Hindlimb muscle (tissue), 1 donor: ENCODE data around the gene NINL. TPM values are rescaled to one million over a fixed set of nuclear protein-coding genes. Genes with fewer than 3 reads are reported as not detected.
"Not testable (repeated sequence)": the region's sequence is repeated elsewhere in the genome, so short reads cannot be mapped to it uniquely, and the experiment has no call there.

Experiments used
- DNase-seq: peaks from one replicate; pipeline ENCODE4 v3.0.0-alpha.2; 2013
- polyA plus RNA-seq: library from polyadenylated mRNA; unstranded; fragments of 120-200 nt; gene quantifications from one replicate; pipeline ENCODE4 v1.2.1, GENCODE V29; 2013; ENCODE audit not compliant: insufficient read length

The NINL gene
- polyA plus RNA-seq, 1 donor, result 19.4 TPM

DNA sequence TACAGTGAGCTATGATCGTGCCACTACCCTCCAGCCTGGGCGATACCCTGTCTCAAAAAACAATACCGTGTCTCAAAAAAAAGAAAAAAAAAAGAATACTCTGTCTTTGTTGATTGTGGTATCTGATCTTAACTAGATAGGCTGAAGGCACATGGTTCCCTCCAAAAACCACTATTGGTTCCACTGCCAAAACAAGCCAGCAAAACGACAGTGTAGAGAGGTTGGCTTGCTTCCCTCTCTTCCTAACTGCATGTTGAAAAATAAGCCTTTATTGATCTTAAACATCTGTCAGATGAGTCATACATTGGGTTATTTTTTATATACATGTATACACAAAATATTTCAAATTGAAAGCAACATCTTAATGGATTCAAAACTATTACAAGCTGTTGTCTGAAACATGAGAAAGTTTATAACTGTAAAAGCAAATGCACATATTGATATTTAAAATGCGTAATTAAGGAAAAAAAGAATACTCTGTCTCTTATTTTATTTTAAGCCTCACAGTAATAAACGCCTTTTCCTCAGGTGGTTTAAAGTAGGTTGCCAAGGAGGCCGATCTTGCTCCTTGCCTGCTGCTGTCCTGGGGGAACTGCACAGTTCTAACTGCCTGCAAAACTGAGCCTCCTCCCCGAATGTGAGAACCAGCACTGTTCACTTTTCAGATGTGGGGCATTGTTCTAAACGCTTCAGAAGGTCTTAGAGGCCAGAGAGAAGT lies 7.0 kb upstream of the NINL start:
- no peak for DNase-seq

DNA sequence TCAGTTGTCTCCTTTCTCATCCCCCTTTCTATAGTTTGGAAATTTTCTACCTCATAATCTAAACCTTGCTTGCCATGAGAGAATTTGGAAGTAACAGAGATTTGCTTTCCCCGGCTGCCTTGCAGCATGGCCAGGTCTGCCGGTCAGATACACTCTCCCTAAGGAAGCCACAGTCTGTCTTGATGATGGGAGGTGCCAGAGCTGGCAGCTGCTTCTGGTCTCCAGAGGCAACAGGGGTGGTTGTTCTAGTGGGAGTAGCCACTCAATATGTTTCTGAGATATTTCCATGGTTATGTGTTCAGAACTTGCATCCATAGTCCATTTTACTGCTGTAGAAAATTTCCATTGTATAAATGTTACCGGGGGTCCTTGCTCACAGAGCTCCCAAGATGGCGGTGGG lies 5.4 kb upstream of the NINL start:
- DNase-seq, result not testable (repeated sequence)

DNA sequence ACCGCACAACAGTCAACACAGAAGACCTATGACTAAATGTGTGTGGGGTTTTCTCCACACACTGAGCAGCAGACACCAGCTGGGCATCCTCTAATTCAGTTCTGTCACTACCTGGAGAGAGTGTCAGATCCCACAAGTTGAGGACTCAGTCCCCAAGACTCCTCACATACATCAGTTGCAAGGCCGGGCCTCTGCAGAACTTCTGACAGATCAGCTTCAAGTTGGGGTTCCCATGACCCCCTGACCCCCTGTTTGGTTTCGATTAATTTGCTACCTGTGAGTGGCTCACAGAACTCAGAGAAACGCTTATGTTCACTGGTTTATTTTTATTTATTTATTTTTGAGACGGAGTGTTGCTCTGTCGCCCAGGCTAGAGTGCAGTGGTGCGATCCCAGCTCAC lies 3.2 kb upstream of the NINL start:
- DNase-seq, result no peak

DNA sequence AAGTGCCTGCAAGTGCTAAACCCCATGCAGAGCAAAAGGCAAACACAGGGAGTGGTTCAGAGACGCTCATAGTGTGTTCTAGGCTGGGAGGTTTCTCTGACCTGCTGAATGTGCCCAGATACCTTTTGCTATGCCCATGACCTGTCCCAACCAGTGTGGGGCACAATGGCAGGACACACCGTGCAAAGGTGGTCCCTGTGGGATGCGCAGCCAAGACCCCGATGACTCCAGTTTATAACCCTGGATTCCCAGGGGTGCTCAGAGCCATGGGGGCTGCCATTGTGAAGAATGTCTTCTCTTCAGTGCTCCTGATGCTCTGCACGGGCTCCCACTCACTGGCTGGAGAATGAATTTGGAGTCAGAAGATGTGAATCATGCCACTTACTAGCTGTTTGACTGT lies 2.2 kb upstream of the NINL start:
- no peak for DNase-seq

DNA sequence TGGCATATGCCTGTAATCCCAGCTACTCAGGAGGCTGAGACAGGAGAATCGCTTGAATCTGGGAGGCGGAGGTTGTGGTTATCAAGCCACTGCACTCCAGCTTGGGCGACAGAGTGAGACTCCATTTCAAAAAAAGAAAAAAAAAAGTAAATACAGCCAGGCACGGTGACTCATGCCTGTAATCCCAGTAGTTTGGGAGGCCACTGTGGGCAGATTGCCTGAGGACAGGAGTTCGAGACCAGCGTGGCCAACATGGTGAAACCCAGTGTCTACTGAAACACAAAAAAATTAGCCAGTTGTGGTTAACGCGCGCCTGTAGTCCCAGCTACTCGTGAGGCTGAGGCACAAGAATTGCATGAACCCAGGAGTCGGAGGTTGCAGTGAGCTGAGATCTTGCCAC lies 1.5 kb upstream of the NINL start:
- no peak for DNase-seq

DNA sequence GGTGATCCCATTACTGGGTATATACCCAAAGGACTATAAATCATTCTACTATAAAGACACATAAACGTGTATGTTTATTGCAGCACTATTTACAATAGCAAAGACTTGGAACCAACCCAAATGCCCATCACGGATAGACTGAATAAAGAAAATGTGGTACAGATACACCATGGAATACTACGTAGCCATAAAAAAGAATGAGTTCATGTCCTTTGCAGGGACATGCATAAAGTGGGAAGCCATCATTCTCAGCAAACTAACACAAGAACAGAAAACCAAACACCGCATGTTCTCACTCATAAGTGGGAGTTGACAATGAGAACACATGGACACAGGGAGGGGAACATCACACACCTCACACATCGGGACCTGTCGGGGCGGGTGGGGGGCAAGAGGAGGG lies 1.7 kb downstream of the NINL start:
- not testable (repeated sequence) for DNase-seq

DNA sequence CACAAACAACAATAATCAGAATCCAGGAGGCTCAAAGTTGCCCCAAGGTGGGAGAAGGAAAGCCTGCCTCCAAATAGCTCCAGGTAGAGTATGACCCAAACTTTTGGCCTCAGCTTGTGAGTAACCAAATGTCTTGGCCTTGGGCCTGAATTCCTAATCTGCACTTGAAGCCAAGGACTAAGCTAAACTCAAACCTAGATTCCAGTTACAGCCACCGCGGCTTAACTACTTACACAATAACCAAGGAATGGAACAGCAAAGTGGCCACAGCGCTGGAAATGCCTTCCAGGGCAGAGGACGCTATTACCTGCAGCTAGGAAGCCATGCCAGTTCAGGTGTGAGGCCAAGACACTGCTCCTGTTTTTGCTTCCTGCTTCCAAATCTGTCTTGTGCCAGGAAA lies 4.6 kb downstream of the NINL start:
- no peak for DNase-seq

DNA sequence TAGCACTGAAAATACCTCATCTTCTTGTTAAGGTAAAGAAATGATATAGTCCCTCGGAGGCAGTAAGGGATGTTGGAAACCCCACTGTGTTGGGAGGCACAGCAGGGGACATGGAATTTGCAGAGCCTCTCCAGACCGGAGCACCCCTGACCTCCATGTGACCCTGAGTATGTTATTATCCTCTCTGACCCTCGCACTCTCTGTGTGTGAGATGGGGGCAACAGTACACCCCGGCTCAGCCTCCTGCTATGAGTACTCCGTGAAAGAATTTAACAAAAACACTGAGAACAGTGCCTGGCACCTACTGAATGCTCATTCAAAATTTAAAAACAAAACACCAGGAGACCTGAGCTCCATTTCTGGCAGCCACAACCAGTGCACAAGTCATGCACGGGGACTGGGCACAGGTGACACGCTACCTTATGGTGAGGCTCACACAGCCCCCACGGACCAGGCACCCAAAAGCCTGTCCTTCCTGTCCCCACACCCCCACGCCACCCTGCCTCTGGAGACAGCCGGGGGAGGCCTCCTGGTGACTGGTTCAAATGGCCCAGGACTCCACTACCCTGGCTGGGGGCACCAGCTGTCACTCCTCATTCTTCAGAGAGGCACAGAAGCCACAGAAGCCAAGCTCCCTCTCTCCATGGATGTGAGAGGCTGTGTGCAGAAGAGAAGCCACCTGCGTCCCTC lies 6.1 kb downstream of the NINL start:
- DNase-seq, result no peak

DNA sequence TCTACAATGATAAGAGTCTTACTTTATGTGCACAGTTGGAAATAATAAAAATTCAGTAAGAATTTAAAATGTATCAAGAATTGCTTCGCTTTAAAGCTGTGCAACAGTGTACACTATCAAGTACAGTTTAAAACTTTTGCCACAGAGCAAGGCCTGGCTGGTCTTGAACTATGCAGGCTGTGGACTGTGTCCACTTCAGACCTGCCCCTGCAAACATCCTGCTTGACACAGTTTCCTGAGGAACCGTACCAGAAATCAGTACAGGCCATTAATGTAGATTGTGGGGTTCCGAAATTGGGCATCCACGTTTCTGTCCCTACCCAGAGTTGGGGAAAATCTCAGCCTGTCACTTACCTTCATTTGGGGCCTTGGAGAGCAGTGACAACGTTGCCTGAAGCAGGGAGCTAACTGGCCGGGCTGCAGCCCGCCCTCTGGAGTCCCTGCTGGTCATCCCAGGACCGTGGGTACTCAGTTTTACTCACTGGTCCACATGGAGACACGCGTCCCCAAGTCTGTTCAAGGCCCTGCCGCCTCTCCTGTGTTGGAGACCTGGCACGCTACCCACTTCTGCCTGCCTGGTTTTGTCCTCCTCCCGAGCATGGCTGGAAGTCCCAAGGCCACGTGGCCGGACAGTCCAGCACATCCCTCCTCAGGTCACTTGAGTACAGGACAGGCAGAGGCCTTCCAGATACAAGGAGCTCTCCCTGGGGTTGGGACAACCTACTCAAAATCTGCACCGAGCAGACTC lies 8.4 kb downstream of the NINL start:
- no peak for DNase-seq

DNA sequence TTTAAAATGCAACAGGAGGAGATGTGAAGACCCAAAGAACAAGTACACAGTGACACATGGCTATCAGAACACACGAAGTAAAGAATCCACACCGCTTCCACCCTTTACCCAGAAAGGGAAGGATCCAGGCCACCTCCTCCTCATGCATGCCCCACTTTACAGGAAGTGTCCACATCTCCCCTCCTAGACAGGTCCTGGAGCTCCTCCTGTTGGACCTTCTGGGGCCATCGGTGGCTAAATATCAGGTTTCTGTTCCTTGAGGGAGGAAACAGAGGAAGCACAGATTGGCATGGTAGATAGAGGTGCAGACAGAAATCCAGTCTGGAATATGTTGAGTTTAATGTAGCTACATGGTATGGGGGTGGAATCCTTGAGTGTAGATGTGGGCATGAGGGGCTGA lies 10.9 kb downstream of the NINL start:
- no peak for DNase-seq

DNA sequence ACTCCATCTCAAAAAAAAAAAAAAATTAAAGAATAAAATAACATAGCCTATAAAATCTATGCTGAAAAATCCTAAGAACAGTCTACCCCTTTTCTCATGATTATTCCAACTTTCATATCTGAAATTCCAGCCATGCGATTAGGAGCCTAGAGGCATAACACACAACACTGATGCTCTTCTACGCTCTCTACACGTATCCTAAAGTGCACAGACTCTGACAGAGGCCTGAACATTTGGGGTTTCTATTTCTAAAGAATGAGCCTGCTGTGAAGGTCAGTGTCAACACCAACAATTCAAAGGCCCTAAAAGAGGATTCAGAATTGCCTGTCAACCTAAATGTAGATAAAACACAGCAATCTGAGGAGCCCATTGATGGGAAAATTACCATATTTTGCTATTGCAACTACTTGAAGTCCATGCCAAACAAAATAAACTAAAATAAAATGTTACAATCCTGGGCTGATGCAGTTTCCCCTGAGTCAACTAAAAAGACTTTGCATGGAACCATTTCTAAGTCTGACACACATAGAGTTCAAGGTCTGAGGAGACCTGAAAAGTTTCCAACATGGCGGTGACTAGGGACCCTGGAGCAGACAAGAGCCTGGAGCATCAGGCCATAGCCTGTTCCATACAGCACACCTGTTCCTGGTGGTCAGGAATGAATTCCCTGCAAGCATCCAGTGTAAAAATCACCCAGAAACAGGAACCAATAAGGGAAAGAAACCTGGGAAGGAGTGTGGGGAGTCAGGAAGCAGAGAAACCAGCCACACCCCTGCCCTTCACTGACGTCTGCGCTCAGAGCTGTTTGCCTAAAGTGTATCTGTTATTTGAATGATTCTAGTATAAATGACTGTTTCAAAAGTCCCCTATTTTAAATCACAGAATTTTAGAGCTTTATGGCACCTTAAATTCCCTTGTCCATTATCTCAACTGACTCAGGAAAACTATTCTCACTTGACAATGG lies 11.8 kb downstream of the NINL start:
- DNase-seq, result no peak

DNA sequence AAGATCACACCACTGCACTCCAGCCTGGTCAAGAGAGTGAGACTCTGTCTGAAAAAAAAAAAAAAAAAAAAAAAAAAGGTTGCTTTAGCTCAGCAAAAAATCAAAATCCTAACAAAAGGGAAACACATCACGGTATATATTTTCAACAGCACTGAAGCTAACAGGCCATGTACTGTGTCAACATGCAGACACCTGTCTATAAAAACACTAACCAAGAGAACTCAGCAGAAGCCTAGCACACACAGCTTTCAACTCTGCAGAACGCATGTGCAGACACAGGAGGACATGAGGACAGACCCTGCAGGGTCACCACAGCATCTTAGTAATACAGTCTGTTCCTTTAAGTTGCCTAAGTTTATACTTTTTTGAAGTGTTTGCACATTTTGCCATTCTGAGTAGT lies 13.5 kb downstream of the NINL start:
- DNase-seq, result no peak

DNA sequence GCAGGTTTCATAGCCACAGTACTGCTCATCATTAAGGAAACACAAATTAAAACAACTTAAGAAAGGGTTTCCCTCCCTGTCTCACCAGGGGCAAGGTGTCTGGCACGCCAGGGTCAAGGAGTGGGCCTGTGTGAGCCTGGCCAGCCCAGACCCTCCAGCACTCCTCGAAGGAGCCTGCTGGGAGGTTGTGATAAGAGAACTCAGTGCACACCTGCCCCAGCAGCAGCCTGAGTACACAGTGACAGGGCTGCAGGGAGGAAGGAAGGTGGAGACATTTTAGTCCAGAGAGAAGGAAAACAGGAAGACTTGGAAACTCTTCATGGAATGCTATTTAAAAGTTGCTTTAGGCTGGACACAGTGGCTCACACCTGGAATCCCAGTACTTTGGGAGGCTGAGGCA lies 14.1 kb downstream of the NINL start:
- no peak for DNase-seq

DNA sequence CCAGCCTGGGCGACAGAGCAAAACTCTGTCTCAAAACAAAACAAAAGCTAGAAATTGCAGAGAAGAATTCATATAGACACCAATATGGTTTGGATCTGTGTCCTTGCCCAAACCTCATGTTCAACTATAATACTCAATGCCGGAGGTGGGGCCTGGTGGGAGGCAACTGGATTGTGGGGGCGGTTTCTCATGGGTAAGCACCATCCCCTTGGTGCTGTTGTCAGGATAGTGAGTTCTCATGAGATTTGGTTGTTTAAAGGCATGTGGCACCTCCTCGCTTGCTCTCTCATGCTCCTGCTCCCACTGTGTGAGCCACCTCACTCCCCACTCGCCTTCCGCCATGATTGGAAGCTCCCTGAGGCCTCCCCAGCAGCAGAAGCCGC lies 15.2 kb downstream of the NINL start:
- no peak for DNase-seq

DNA sequence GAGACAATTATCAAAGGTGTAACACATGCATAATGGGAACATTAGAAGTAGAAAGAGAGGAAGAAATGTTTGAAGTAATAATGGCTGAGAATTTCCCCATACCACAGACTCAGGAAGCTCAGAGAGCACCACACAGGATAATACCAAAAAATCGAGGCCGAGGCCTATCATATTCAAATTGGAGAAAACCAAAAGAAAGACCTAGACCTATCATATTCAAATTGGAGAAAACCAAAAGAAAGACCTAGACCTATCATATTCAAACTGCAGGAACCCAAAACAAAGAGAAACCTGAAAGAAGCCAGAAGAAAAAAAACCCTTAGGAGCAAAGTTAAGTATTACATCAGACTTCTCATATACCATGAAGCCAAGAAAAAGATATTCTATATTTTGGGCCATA lies 18.0 kb downstream of the NINL start:
- no peak for DNase-seq

DNA sequence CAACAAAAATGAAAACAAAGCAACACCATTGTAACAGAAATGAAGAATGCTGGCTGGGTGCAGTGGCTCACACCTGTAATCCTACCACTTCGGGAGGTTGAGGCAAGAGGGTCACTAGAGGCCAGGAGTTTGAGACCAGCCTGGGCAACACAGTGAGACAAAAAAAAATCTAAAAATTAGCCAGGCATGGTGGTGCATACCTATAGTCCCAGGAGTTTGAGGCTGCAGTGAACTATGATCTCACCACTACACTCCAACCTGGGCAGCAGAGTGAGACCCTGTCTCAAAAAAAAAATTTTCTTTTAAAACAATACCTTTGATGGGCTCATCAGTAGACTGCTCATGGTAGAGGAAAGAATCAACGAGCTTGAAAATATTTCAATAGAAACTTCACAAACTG lies 18.5 kb downstream of the NINL start:
- no peak for DNase-seq

DNA sequence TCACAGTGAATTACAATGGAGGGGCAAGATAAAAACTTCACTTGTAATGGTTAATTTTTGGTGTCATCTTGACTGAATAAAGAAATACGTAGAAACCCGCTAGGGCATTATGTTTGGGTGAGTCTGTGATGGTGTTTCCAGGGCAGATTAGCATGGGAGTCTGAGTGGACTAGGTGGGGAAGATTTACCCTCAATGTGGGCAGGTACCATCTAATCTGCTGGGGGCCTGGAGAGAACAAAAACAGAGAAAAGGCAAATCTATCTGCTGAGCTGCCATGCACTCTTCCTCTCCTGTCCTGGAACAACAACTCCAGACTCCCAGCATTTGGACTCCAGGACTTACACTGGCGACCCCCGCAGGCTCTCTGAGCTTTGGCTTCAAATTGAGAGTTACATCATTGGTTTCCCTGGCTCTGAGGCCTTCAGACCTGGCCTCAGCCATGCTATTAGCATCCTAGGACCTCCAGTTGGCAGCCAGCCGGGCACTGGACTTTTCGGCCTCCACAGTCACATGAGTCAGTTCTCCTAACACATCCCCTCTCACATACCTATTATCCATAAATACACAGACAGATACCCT lies 19.7 kb downstream of the NINL start:
- no peak for DNase-seq

DNA sequence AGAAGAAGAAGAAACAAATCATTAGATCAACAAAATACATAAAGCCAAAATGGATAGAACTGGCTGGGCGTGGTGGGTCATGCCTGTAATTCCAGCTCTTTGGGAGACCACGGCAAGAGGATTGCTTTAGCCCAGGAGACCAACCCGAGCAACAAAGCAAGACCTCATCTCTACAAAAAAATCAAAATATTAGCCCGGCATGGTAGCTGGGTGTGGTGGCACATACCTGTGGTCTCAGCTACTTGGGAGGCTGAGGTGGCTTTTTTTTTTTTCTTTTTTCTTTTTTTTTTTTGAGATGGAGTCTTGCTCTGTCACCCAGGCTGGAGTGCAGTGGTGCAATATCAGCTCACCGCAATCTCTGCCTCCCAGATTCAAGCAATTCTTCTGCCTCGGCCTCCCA lies 21.5 kb downstream of the NINL start:
- no peak for DNase-seq

DNA sequence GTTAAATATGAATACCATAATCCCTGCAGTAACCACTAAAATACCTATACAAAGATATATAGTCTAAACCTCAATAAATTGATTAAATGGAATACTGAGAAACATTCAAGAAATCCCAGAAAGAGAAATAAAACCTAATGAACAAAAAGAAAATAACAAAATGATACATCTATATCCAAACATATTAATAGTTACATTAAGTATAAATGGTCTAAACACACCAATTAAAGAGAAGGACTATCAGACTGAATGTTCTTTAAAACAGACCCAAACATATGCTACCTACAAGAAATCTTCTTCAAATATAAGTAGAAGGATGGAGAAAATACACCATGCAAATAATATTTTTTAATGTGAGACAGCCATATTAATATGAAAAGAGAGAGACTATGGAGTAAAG lies 22.0 kb downstream of the NINL start:
- no peak for DNase-seq

DNA sequence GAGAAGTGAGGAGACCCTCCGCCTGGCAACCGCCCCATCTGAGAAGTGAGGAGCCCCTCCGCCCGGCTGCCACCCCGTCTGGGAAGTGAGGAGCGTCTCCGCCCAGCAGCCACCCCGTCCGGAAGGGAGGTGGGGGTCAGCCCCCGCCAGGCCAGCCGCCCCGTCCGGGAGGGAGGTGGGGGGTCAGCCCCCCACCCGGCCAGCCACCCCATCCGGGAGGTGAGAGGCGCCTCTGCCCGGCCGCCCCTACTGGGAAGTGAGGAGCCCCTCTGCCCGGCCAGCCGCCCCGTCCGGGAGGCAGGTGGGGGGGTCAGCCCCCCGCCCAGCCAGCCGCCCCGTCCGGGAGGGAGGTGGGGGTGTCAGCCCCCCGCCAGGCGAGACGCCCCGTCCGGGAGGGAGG lies 23.6 kb downstream of the NINL start:
- not testable (repeated sequence) for DNase-seq

DNA sequence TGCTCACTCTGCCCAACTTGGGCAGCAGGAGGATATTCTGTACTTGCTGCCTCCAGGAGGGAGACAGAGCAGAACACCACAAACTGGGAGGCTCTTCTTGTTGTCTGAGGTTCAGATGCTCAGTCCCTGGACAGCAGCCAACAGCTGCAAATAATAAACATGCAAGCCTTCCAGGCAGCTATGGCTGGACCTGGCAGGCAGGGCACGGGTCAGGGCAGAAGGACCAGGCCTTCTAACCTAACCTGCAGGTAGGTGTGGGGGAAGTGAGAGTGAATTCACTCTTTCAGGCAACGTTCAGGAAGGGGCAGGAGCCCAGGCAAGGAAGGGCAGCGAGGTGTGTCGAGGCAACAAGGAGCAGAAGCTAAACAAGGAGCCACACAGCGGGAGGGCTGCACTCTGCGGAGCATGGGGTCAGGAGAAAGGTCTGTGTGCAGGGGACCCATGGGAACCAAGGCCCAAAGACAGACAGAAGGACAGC lies 31.5 kb downstream of the NINL start:
- no peak for DNase-seq

DNA sequence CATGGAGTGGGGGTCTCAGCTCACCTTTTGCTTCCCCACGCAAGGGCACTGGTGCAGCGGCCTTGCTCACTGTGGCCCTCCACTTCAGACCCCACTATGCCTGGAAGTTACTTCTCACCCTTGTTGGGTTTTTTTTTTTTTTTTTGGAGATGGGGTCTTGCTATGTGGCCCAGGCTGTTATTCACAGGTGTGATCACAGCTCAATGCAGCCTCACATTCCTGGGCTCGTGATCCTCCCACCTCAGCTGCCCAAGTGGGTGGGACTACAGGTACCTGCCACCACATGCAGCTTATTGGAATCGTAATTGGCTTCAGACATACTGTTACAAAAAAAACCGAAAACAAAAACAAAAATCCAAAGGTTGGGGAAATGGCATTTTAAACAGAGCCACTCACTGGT lies 32.4 kb downstream of the NINL start:
- DNase-seq, result no peak
